ENCODE data around the gene MTFP1.

The MTFP1 gene

GRCh38 chr22:30435674-30436126, 10.1 kb downstream of the MTFP1 start:
- no peak overlapping the region for H3K4me3 ChIP-seq (ENCODE audit: low read depth, low read length)
- TF ChIP-seq, protein P1, sequence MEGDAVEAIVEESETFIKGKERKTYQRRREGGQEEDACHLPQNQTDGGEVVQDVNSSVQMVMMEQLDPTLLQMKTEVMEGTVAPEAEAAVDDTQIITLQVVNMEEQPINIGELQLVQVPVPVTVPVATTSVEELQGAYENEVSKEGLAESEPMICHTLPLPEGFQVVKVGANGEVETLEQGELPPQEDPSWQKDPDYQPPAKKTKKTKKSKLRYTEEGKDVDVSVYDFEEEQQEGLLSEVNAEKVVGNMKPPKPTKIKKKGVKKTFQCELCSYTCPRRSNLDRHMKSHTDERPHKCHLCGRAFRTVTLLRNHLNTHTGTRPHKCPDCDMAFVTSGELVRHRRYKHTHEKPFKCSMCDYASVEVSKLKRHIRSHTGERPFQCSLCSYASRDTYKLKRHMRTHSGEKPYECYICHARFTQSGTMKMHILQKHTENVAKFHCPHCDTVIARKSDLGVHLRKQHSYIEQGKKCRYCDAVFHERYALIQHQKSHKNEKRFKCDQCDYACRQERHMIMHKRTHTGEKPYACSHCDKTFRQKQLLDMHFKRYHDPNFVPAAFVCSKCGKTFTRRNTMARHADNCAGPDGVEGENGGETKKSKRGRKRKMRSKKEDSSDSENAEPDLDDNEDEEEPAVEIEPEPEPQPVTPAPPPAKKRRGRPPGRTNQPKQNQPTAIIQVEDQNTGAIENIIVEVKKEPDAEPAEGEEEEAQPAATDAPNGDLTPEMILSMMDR (IDR thresholded peaks at IDR 0.05; ENCODE audit: low read depth, low read length): no peak

DNA sequence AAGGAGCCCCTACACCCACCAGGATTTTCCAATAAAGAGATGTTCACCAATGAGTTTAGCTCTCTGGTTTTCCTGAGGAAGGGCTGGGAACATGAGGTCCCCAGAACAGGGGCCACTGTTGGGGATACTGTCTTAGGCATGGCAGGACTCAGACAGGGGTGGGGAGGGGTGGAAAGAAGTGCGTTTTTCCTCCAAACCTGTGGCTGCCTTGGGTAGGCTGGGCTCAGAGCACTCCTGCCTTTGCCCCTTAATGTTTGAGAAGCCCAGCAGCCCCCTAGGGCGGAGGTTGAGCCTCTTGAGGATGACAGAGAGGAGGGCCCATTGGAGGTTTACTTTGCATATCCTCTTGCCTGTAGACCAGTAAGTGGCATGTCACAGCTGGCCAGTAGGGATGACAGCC, 10.6 kb downstream of the MTFP1 start:
- H3K4me3 ChIP-seq (ENCODE audit: low read depth, low read length): no peak overlapping the region
- TF ChIP-seq, protein P1 (IDR thresholded peaks at IDR 0.05; ENCODE audit: low read depth, low read length): no peak

DNA sequence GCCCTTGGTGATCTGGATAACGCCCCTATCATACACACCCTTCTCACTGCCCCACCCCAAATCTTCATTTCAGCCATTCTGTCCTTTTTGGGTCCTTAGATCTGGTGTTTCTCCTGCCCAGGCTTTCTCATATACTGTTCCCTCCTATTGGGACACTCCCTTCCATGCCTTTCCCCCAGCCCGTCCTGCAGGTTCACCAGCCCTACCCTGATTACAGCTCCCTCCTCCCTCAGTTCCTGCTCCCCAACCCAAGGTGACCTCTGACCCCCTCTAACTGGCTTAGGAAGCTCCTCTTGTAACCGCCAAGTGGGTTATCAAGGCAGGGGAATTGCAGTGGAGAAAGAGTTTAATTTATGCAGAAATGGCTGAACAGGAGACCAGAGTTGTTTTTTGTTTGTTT, 13.0 kb downstream of the MTFP1 start:
- TF ChIP-seq, protein P1 (IDR thresholded peaks at IDR 0.05; ENCODE audit: low read depth, low read length): no peak
- no peak overlapping the region for H3K4me3 ChIP-seq (ENCODE audit: low read depth, low read length)

- TF ChIP-seq, protein P1 (IDR thresholded peaks at IDR 0.05; ENCODE audit: low read depth, low read length): no peak
- H3K4me3 ChIP-seq (ENCODE audit: low read depth, low read length): no peak overlapping the region
Measured at GRCh38 chr22:30439226-30439625, 13.7 kb downstream of the MTFP1 start.

DNA sequence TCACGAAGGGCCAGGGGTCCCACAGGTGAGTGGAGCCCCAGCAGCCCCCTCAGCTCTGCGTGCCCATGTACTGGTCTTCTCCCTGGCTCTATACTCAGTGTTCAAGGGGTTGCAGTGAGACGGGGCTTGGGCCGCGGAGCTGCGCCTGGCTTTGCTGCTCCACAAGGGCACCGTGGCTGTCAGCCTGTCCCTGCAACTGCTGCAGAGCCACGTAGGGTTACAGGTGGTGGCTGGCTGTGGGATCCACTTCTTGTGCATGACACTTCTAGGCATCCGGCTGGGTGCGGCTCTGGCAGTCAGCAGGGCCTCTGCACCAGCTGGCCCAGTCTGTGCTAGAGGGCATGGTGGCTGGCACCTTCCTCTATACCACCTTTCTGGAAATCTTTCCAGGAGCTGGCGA, 14.3 kb downstream of the MTFP1 start:
- no peak overlapping the region for H3K4me3 ChIP-seq (ENCODE audit: low read depth, low read length)

DNA sequence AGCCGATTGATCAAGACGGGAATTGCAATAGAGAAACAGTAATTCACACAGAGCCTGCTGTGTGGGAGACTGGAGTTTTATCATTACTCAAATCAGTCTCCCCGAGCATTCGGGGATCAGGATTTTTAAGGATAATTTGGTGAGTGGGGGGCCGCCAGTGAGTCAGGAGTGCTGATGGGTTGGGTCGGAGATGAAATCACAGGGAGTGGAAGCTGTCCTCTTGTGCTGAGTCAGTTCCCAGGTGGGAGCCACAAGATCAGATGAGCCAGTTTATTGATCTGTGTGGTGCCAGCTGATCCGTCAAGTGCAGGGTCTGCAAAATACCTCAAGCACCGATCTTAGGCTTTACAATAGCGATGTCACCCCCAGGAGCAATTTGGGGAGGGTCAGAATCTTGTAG, 15.5 kb downstream of the MTFP1 start:
- no peak overlapping the region for H3K4me3 ChIP-seq (ENCODE audit: low read depth, low read length)
- TF ChIP-seq, protein P1 (IDR thresholded peaks at IDR 0.05; ENCODE audit: low read depth, low read length): no peak

More for the DNA sequence above, 14.3 kb downstream of the MTFP1 start:
- TF ChIP-seq, protein P1 (IDR thresholded peaks at IDR 0.05; ENCODE audit: low read depth, low read length): no peak

- no peak overlapping the region for H3K4me3 ChIP-seq (ENCODE audit: low read depth, low read length)
- TF ChIP-seq, protein P1 (IDR thresholded peaks at IDR 0.05; ENCODE audit: low read depth, low read length): peak; percentile 67
Measured at GRCh38 chr22:30444632-30445437, 19.3 kb downstream of the MTFP1 start.

All from WI38 (cell line).